Measurements from ENCODE around the gene AEBP1. TPM values are rescaled to one million over a fixed set of nuclear protein-coding genes. Genes with fewer than 3 reads are reported as not detected.

Gene AEBP1
- total RNA-seq, 4 donors from 2014 or later, result 20.1 to 127 (median 58.0) TPM

GRCh38 chr7:44134943-44135628, 30.9 kb downstream of the AEBP1 start:
- Histone ChIP-seq H3K27me3 (no peaks in the 10 kb centered on the region), H3K27ac (no peak overlapping the region), H3K4me1 (no peaks in the 10 kb centered on the region), H3K9me3 (no peaks in the 10 kb centered on the region), H3K36me3 (no peaks in the 10 kb centered on the region), H3K4me3 (no peak overlapping the region)
- no peak for DNase-seq
- TF ChIP-seq CTCF (IDR thresholded peaks at IDR 0.05) (no peak), POLR2A (IDR thresholded peaks at IDR 0.05) (no peak)

GRCh38 chr7:44136731-44137130, 32.6 kb downstream of the AEBP1 start:
- TF ChIP-seq CTCF (IDR thresholded peaks at IDR 0.05), result no peak
- no peak for TF ChIP-seq POLR2A (IDR thresholded peaks at IDR 0.05)
- DNase-seq, result no peak
- H3K27ac ChIP-seq, result no peak overlapping the region
- no peaks in the 10 kb centered on the region for H3K36me3 ChIP-seq
- no peaks in the 10 kb centered on the region for H3K9me3 ChIP-seq
- H3K4me3 ChIP-seq, result no peak overlapping the region
- H3K27me3 ChIP-seq, result no peaks in the 10 kb centered on the region
- H3K4me1 ChIP-seq, result no peaks in the 10 kb centered on the region

GRCh38 chr7:44138698-44139097, 34.6 kb downstream of the AEBP1 start:
- no peaks in the 10 kb centered on the region for H3K4me1 ChIP-seq
- no peaks in the 10 kb centered on the region for H3K27me3 ChIP-seq
- DNase-seq, result no peak
- no peak overlapping the region for H3K27ac ChIP-seq
- no peaks in the 10 kb centered on the region for H3K36me3 ChIP-seq
- no peak for TF ChIP-seq POLR2A (IDR thresholded peaks at IDR 0.05)
- TF ChIP-seq CTCF (IDR thresholded peaks at IDR 0.05), result no peak
- H3K4me3 ChIP-seq, result no peak overlapping the region
- H3K9me3 ChIP-seq, result no peaks in the 10 kb centered on the region

GRCh38 chr7:44139311-44140010, 35.3 kb downstream of the AEBP1 start:
- H3K27me3 ChIP-seq, result no peaks in the 10 kb centered on the region
- H3K4me1 ChIP-seq, result no peaks in the 10 kb centered on the region
- H3K36me3 ChIP-seq, result no peaks in the 10 kb centered on the region
- H3K4me3 ChIP-seq, result no peak overlapping the region
- DNase-seq, result no peak
- H3K9me3 ChIP-seq, result no peaks in the 10 kb centered on the region
- H3K27ac ChIP-seq, result no peak overlapping the region
- TF ChIP-seq CTCF (IDR thresholded peaks at IDR 0.05), result no peak
- TF ChIP-seq POLR2A (IDR thresholded peaks at IDR 0.05), result no peak

- Histone ChIP-seq H3K4me3 (no peak overlapping the region), H3K27me3 (no peaks in the 10 kb centered on the region), H3K36me3 (no peaks in the 10 kb centered on the region), H3K4me1 (peaks cover 0 to under 1% (median under 1%) of the 10 kb centered on the region in 4 donors), H3K9me3 (no peaks in the 10 kb centered on the region), H3K27ac (no peak overlapping the region)
- TF ChIP-seq POLR2A (IDR thresholded peaks at IDR 0.05), result no peak
- TF ChIP-seq CTCF (IDR thresholded peaks at IDR 0.05), result no peak
- DNase-seq, result peak in 1 of 3 donors; percentile 36
These were observed 36.2 kb downstream of the AEBP1 start for GRCh38 chr7:44140341-44140740.
